ENCODE results near the gene SAGE1. TPM values are rescaled to one million over a fixed set of nuclear protein-coding genes. Genes with fewer than 3 reads are reported as not detected.
"Not testable (repeated sequence)": the region's sequence is repeated elsewhere in the genome, so short reads cannot be mapped to it uniquely, and the experiment has no call there.

The SAGE1 gene
- total RNA-seq, 4 donors from 2014 or later: not detected

GRCh38 chrX:135892781-135893180, 735 bp upstream of the SAGE1 start:
- no CpG with 5 or more reads among the region's 11 CpGs for WGBS
- intact Hi-C loops (cut with DNase I): no loop called here

GRCh38 chrX:135910251-135910650, 16.7 kb downstream of the SAGE1 start:
- Histone ChIP-seq H3K4me3 (no peak overlapping the region), H3K4me1 (no peaks in the 10 kb centered on the region), H3K27ac (replicated peaks in 1 of 4) (no peak overlapping the region), H3K36me3 (no peaks in the 10 kb centered on the region), H3K27me3 (peaks cover 0 to 5% (median 0%) of the 10 kb centered on the region in 4 donors), H3K9me3 (no peaks in the 10 kb centered on the region)
- TF ChIP-seq POLR2A (IDR thresholded peaks at IDR 0.05; ENCODE audit: low read depth): no peak
- no peak for TF ChIP-seq CTCF (IDR thresholded peaks at IDR 0.05)
- TF ChIP-seq POLR2AphosphoS5 (IDR thresholded peaks at IDR 0.05): no peak
- TF ChIP-seq EP300 (IDR thresholded peaks at IDR 0.05): no peak
- 55% methylated on average over 5 of the region's 5 CpGs for WGBS
- DNase-seq (ENCODE audit: extremely low spot score): no peak
- intact Hi-C loops (cut with DNase I): no loop called here

More at GRCh38 chrX:135892781-135893180, 735 bp upstream of the SAGE1 start:
- no peak for DNase-seq (ENCODE audit: extremely low spot score)
- Histone ChIP-seq H3K27ac (replicated peaks in 1 of 4) (no peak overlapping the region), H3K4me1 (no peaks in the 10 kb centered on the region), H3K9me3 (peaks cover 0 to 8% (median 0%) of the 10 kb centered on the region in 4 donors), H3K36me3 (no peaks in the 10 kb centered on the region), H3K4me3 (no peak overlapping the region), H3K27me3 (no peaks in the 10 kb centered on the region)
- TF ChIP-seq POLR2A (IDR thresholded peaks at IDR 0.05; ENCODE audit: low read depth): no peak
- TF ChIP-seq POLR2AphosphoS5 (IDR thresholded peaks at IDR 0.05): no peak
- no peak for TF ChIP-seq EP300 (IDR thresholded peaks at IDR 0.05)
- no peak for TF ChIP-seq CTCF (IDR thresholded peaks at IDR 0.05)

DNA sequence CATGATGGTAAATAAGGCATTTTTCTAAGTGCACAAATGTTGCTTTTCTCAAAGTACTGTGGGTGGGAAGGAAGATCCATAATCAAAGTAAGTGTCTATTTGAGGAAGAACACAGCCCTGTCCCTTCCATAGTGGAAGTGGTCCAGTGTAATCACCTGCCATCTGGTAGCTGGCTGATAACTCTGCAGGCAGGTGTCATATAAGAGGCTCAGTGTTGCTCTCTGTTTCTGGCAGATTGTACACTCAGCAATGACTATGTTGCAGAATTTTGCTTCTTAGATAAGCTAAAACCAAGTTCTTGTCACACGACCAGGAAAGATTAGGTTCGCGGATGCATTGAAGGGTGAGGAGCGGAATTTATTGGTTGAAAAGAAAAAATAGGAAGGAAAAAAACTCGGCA, 20.9 kb downstream of the SAGE1 start:
- TF ChIP-seq EP300 (IDR thresholded peaks at IDR 0.05): no peak
- TF ChIP-seq POLR2AphosphoS5 (IDR thresholded peaks at IDR 0.05): no peak
- TF ChIP-seq CTCF (IDR thresholded peaks at IDR 0.05): no peak
- no peak for TF ChIP-seq POLR2A (IDR thresholded peaks at IDR 0.05; ENCODE audit: low read depth)
- Histone ChIP-seq H3K9me3 (no peaks in the 10 kb centered on the region), H3K36me3 (no peaks in the 10 kb centered on the region), H3K4me3 (no peak overlapping the region), H3K27ac (replicated peaks in 1 of 4) (no peak overlapping the region), H3K27me3 (no peaks in the 10 kb centered on the region), H3K4me1 (no peaks in the 10 kb centered on the region)
- 83% methylated on average over 5 of the region's 5 CpGs for WGBS
- DNase-seq (ENCODE audit: extremely low spot score): no peak
- intact Hi-C loops (cut with DNase I): no loop called here

GRCh38 chrX:135920516-135920915, 27.0 kb downstream of the SAGE1 start:
- H3K36me3 ChIP-seq; DNase-seq (ENCODE audit: extremely low spot score); H3K27ac ChIP-seq (replicated peaks in 1 of 4); H3K4me3 ChIP-seq; H3K4me1 ChIP-seq; intact Hi-C loops (cut with DNase I); H3K9me3 ChIP-seq; H3K27me3 ChIP-seq: not testable (repeated sequence)
- WGBS: 50% methylated on average over 1 of the region's 1 CpG

GRCh38 chrX:135923353-135923752, 29.8 kb downstream of the SAGE1 start:
- H3K9me3 ChIP-seq: no peaks in the 10 kb centered on the region
- no peak overlapping the region for H3K4me3 ChIP-seq
- intact Hi-C loops (cut with DNase I): no loop called here
- no peaks in the 10 kb centered on the region for H3K27me3 ChIP-seq
- no peaks in the 10 kb centered on the region for H3K36me3 ChIP-seq
- no peak overlapping the region for H3K27ac ChIP-seq (replicated peaks in 1 of 4)
- no peaks in the 10 kb centered on the region for H3K4me1 ChIP-seq
- 56% methylated on average over 5 of the region's 5 CpGs for WGBS
- DNase-seq (ENCODE audit: extremely low spot score): no peak
- TF ChIP-seq POLR2A (IDR thresholded peaks at IDR 0.05; ENCODE audit: low read depth) (no peak), POLR2AphosphoS5 (IDR thresholded peaks at IDR 0.05) (no peak), CTCF (IDR thresholded peaks at IDR 0.05) (no peak), EP300 (IDR thresholded peaks at IDR 0.05) (no peak)

Measured in esophagus muscularis mucosa (tissue), 4 donors.